CD4-positive, alpha-beta T cell (primary cell): ENCODE measurements around the gene KRTAP5-2. TPM values are rescaled to one million over a fixed set of nuclear protein-coding genes. Genes with fewer than 3 reads are reported as not detected.
A peak's percentile ranks its signal among the peaks of the same experiment; 100 is the strongest.

Source experiments
- ATAC-seq: fragments of 200-7000 bp; cut with Tn5 transposase; one replicate; pipeline ENCODE4 v1.10.0; 2022; ENCODE audit warnings: mild to moderate bottlenecking; ENCODE audit not compliant: poor library complexity
- CTCF ChIA-PET: fragments of 350-600 bp; sonication (Branson Sonifier 250); formaldehyde crosslinking; loops from one replicate; lab custom pipeline; 2021; ENCODE audit warnings: antibody characterized with exemption, inconsistent platforms; lab: Charles Lee
- POLR2A ChIA-PET: fragments of 350-600 bp; sonication (Branson Sonifier 250); formaldehyde crosslinking; loops from one replicate; lab custom pipeline; 2021; ENCODE audit warnings: antibody characterized with exemption, inconsistent platforms; lab: Charles Lee
- DNase-seq, 14 experiments: peaks; one replicate each; pipeline ENCODE4 v3.0.0-alpha.2; 2013 to 2020; ENCODE audit warnings: mixed read lengths in 2 of 14
- H3K27ac ChIP-seq, 2 donors: one replicate each; pipeline versions ENCODE4 v1.5.1 to v1.7.0; 2013; ENCODE audit warnings: low read length in 2 of 2, low read depth in 1 of 2, mild to moderate bottlenecking in 1 of 2
- H3K27me3 ChIP-seq, 2 experiments: 1 replicate in 1 of 2; 2 replicates in 1 of 2; pipeline versions ENCODE4 v1.6.1 to v1.7.0; 2013; ENCODE audit warnings: low read length in 2 of 2, control low read depth in 1 of 2, mild to moderate bottlenecking in 1 of 2, moderate library complexity in 1 of 2; ENCODE audit not compliant: insufficient read depth in 2 of 2, control insufficient read depth in 1 of 2
- H3K36me3 ChIP-seq: one replicate; pipeline ENCODE4 v1.6.1; 2013; ENCODE audit warnings: low read length, control low read depth; ENCODE audit not compliant: insufficient read depth
- H3K4me1 ChIP-seq: one replicate; pipeline ENCODE4 v1.6.1; 2013; ENCODE audit warnings: low read length, control low read depth; ENCODE audit not compliant: insufficient read depth
- H3K4me3 ChIP-seq: one replicate; pipeline ENCODE4 v1.5.1; 2013; ENCODE audit warnings: mild to moderate bottlenecking, low read length, moderate library complexity
- H3K9me3 ChIP-seq, 2 experiments: 1 replicate in 1 of 2; 2 replicates in 1 of 2; pipeline versions ENCODE4 v1.6.1 to v1.7.0; 2013; ENCODE audit warnings: low read length in 2 of 2, mild to moderate bottlenecking in 2 of 2, control low read depth in 1 of 2, moderate library complexity in 1 of 2; ENCODE audit not compliant: control insufficient read depth in 1 of 2, insufficient read depth in 1 of 2
- H3K27ac Mint-ChIP-seq: one replicate; pipeline ENCODE4 v1.8.0; 2020; ENCODE audit warnings: mixed read lengths
- H3K27me3 Mint-ChIP-seq: one replicate; pipeline ENCODE4 v1.8.0; 2021; ENCODE audit warnings: mixed read lengths
- H3K36me3 Mint-ChIP-seq: one replicate; pipeline ENCODE4 v1.8.0; 2021; ENCODE audit warnings: low read depth, mixed read lengths
- H3K4me1 Mint-ChIP-seq: one replicate; pipeline ENCODE4 v1.8.0; 2021; ENCODE audit warnings: low read depth, mixed read lengths
- H3K4me3 Mint-ChIP-seq: one replicate; pipeline ENCODE4 v1.8.0; 2020; ENCODE audit warnings: mild to moderate bottlenecking, mixed read lengths
- H3K9me3 Mint-ChIP-seq: one replicate; pipeline ENCODE4 v1.8.0; 2020; ENCODE audit warnings: mixed read lengths
- intact Hi-C, 2 experiments: fragments of 100-400 bp; cut with DNase I in 1 of 2; cut with micrococcal nuclease in 1 of 2; formaldehyde crosslinking; loops; one replicate each; pipeline versions ENCODE4 v1.15.1 to v1.9.0; 2023 to 2025; cut with DNase I, micrococcal nuclease
- total RNA-seq, 174 experiments: library from RNA in 2 of 174; stranded (reverse) in 2 of 174; gene quantifications; one replicate each; pipeline ENCODE4 v1.2.3 and lab custom pipeline; 2021 to 2026
- TF ChIP-seq, protein P1 (sequence below): fragments of 200-600 bp; IDR thresholded peaks from one replicate; pipeline ENCODE4 v1.8.0; 2022; ENCODE audit warnings: antibody characterized with exemption, mild to moderate bottlenecking

Gene KRTAP5-2
- total RNA-seq, 2 experiments from 2014 or later = not detected

DNA sequence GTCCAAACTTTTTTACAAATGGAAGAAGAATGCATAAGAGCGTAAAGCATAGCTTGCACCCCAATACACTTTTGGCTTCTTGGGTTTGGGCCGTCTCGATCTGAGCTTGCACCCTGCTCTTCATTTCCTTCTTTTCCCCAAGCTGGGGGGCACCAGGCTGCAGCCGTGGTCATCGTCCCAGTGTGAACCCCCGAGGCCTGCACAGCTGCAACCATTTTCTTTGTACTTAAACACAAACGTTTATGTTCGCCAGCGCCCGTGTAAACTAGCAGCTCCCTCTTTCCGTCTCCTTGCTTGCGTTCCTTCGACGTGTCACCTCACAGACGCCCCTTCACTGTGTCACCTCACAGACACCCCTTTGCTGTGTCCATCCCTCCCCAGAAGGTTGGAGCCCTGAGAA, 41.6 kb upstream of the KRTAP5-2 start:
- Mint-ChIP-seq H3K4me1 (no peaks in the 10 kb centered on the region), H3K27me3 (peaks cover 26% of the 10 kb centered on the region), H3K4me3 (no peak overlapping the region), H3K27ac (no peak overlapping the region), H3K9me3 (no peaks in the 10 kb centered on the region), H3K36me3 (no peaks in the 10 kb centered on the region)
- ATAC-seq = no peak
- ChIA-PET POLR2A (no interaction called here), CTCF (interaction anchor here (1.2 to 2.8 kb wide), 3 partner anchors 13 to 364 kb away, joined by 3 to 7 read pairs (median 4); no protein-coding TSS in a partner anchor)
- H3K9me3 ChIP-seq = peaks cover 0 to 6% of the 10 kb centered on the region in 2 experiments
- intact Hi-C loops = no loop called here
- TF ChIP-seq, protein P1, sequence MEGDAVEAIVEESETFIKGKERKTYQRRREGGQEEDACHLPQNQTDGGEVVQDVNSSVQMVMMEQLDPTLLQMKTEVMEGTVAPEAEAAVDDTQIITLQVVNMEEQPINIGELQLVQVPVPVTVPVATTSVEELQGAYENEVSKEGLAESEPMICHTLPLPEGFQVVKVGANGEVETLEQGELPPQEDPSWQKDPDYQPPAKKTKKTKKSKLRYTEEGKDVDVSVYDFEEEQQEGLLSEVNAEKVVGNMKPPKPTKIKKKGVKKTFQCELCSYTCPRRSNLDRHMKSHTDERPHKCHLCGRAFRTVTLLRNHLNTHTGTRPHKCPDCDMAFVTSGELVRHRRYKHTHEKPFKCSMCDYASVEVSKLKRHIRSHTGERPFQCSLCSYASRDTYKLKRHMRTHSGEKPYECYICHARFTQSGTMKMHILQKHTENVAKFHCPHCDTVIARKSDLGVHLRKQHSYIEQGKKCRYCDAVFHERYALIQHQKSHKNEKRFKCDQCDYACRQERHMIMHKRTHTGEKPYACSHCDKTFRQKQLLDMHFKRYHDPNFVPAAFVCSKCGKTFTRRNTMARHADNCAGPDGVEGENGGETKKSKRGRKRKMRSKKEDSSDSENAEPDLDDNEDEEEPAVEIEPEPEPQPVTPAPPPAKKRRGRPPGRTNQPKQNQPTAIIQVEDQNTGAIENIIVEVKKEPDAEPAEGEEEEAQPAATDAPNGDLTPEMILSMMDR = no peak
- H3K27ac ChIP-seq = no peak overlapping the region
- H3K27me3 ChIP-seq = peaks cover 0 to 5% of the 10 kb centered on the region in 2 experiments
- peaks cover 6% of the 10 kb centered on the region for H3K4me1 ChIP-seq
- DNase-seq = no peak
- no peaks in the 10 kb centered on the region for H3K36me3 ChIP-seq
- H3K4me3 ChIP-seq = no peak overlapping the region

DNA sequence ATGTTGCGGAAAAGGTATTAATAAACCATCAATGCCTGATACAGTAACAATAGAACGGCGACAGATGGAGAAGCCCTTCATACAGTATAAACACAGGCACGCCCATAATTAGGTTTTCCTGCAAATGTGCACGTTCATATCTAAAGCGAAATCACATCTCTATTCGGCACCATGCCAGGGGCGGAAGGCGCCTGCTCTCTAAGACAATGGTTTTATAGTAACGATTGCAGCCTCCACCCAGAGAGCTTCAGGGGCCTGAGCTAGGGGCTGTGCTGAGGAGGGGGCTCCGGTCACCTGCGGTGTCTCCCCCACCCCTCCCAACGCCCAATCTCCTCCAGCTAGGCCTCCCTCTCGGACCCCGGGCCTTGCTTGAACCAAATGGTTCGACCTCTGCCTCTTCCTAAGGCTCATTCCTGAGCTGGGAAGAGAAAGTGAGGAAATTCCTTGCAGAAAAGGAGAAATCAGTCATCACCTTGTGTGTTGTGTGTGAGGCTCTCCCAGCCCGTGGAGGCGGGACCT, 41.1 kb upstream of the KRTAP5-2 start:
- POLR2A ChIA-PET = no interaction called here
- no peak overlapping the region for H3K27ac Mint-ChIP-seq

DNA sequence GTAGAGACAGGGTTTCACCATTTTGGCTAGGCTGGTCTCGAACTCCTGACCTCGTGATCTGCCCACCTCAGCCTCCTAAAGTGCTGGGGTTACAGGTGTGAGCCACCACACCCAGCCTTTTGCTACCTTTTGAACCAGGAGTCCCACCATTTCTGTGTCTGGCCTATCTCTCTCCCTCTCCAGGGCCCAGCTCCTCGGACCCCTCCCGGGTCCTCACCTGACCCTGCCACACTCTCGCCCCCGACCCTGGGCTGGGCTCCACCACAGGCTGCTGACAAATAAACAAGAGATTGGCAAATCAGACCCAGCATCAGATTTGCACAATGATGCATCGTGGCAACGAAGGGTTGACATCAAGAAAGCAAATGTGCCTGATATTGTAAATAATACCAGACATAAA, 40.2 kb upstream of the KRTAP5-2 start:
- ChIA-PET POLR2A (no interaction called here), CTCF (interaction anchor here (1.1 to 2.8 kb wide), 2 partner anchors 14 to 43 kb away, joined by 3 to 7 read pairs; no protein-coding TSS in a partner anchor)
- H3K4me3 ChIP-seq = no peak overlapping the region
- H3K9me3 Mint-ChIP-seq = no peaks in the 10 kb centered on the region
- H3K27me3 ChIP-seq = peaks cover 4 to 5% of the 10 kb centered on the region in 2 experiments
- no peak overlapping the region for H3K27ac ChIP-seq
- intact Hi-C loops = no loop called here
- no peaks in the 10 kb centered on the region for H3K36me3 Mint-ChIP-seq
- H3K27me3 Mint-ChIP-seq = peaks cover 26% of the 10 kb centered on the region
- no peaks in the 10 kb centered on the region for H3K36me3 ChIP-seq
- DNase-seq (no peak), ATAC-seq (no peak)
- H3K4me1 Mint-ChIP-seq = no peaks in the 10 kb centered on the region
- no peak overlapping the region for H3K4me3 Mint-ChIP-seq
- peaks cover 0 to 6% of the 10 kb centered on the region in 2 experiments for H3K9me3 ChIP-seq
- H3K4me1 ChIP-seq = peaks cover 6% of the 10 kb centered on the region
- H3K27ac Mint-ChIP-seq = no peak overlapping the region
- TF ChIP-seq, protein P1 = no peak

More for the DNA sequence above, 41.1 kb upstream of the KRTAP5-2 start:
- peaks cover 23% of the 10 kb centered on the region for H3K27me3 Mint-ChIP-seq
- H3K36me3 Mint-ChIP-seq = no peaks in the 10 kb centered on the region
- no peak overlapping the region for H3K4me3 Mint-ChIP-seq
- peaks cover 3 to 5% of the 10 kb centered on the region in 2 experiments for H3K27me3 ChIP-seq
- peaks cover 0 to 6% of the 10 kb centered on the region in 2 experiments for H3K9me3 ChIP-seq
- CTCF ChIA-PET = interaction anchor here (1.2 to 2.8 kb wide), 3 partner anchors 14 to 364 kb away, joined by 3 to 7 read pairs (median 4); no protein-coding TSS in a partner anchor
- H3K4me1 Mint-ChIP-seq = no peaks in the 10 kb centered on the region
- H3K4me1 ChIP-seq = peaks cover 6% of the 10 kb centered on the region
- H3K9me3 Mint-ChIP-seq = no peaks in the 10 kb centered on the region
- H3K36me3 ChIP-seq = no peaks in the 10 kb centered on the region
- H3K27ac ChIP-seq = no peak overlapping the region
- ATAC-seq (no peak), DNase-seq (peak in 3 of 14 experiments; percentile 11 to 24 (median 21))
- TF ChIP-seq, protein P1 = no peak
- no peak overlapping the region for H3K4me3 ChIP-seq
- intact Hi-C loops = no loop called here
